ENCODE measurements around the gene SPATA33.
"Not testable (repeated sequence)": the region's sequence is repeated elsewhere in the genome, so short reads cannot be mapped to it uniquely, and the experiment has no call there.

The SPATA33 gene

DNA sequence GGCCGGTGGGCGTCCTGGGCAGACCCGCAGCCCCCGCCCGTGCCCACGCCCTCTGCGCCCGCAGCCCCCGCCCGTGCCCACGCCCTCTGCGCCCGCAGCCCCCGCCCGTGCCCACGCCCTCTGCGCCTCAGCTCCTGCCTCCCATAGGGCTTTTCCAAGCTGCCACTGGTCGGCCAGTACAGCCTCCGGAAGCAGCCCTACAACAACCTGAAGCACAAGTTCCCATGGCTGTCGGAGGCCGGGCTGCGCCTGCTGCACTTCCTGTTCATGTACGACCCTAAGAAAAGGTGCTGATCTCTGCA lies 37.1 kb downstream of the SPATA33 start:
- not testable (repeated sequence) for DNase-seq

DNA sequence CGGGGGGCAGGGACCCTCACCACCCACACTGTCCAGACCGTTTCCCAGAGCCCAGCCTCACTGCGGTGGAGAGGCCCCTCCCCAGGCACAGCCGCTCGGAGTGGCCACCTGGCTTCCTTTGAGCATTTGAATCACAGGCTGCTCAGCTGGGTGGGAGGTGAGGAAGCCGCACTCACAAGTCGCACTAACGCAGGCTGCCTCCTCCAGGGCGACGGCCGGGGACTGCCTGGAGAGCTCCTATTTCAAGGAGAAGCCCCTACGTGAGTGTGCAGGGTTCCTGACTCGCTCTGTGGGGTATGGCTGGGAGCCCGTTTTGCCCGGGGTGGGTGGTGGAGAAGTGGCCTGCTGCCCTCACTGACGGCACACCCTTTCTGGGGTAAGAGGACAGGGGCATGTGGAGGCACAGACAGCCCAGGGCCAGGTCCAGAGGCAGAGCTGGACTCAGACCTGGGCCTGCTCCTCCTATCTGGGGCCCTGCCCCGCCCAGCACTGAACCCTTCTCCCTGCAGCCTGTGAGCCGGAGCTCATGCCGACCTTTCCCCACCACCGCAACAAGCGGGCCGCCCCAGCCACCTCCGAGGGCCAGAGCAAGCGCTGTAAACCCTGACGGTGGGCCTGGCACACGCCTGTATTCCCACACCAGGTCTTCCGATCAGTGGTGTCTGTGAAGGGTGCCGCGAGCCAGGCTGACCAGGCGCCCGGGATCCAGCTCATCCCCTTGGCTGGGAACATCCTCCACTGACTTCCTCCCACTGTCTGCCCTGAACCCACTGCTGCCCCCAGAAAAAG lies 37.6 kb downstream of the SPATA33 start:
- no peak for DNase-seq

DNA sequence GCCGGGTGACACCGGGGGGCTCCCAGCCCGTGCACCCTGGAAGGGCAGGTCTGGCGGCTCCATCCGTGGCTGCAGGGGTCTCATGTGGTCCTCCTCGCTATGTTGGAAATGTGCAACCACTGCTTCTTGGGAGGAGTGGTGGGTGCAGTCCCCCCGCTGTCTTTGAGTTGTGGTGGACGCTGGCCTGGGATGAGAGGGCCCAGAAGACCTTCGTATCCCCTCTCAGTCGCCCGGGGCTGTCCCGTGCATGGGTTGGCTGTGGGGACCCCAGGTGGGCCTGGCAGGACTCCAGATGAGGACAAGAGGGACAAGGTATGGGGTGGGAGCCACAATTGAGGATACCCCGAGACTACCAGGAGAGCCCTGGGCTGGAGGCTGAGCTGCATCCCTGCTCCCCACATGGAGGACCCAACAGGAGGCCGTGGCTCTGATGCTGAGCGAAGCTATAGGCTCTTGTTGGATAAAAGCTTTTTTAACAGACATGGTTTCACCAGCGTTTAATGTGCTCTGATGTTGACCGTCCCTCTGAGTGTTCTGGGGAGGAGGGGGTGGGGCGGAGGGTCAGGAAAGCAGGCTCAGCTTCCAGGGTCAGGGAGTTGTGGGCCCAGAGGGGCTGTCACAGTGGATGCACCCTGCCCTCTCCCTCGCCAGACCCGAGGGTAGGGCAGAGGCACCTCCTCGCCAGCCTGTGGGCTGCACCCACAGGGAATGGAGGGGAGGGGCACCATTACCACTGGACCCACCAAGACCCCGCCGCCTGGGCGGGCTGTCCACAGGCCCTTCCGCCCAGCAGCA lies 38.4 kb downstream of the SPATA33 start:
- no peak for DNase-seq

- no peak for DNase-seq
Measured at GRCh38 chr16:89696670-89697128, 39.1 kb downstream of the SPATA33 start.

- DNase-seq, result no peak
Measured at GRCh38 chr16:89697161-89697615, 39.6 kb downstream of the SPATA33 start.

GRCh38 chr16:89697616-89698331 lies 40.1 kb downstream of the SPATA33 start:
- DNase-seq, result no peak

DNA sequence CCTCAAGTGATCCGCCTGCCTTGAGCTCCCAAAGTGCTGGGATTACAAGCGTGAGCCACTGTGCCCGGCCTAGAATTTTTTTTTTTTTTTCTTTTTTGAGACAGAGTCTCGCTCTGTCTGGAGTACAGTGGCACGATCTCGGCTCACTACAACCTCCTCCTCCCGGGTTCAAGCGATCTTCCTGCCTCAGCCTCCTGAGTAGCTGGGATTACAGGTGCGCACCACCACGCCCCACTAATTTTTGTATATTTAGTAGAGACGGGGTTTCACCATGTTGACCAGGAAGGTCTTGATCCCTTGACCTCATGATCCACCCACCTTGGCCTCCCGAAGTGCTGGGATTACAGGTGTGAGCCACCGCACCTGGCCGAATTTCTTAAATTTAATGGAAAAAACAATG lies 41.1 kb downstream of the SPATA33 start:
- not testable (repeated sequence) for DNase-seq

DNA sequence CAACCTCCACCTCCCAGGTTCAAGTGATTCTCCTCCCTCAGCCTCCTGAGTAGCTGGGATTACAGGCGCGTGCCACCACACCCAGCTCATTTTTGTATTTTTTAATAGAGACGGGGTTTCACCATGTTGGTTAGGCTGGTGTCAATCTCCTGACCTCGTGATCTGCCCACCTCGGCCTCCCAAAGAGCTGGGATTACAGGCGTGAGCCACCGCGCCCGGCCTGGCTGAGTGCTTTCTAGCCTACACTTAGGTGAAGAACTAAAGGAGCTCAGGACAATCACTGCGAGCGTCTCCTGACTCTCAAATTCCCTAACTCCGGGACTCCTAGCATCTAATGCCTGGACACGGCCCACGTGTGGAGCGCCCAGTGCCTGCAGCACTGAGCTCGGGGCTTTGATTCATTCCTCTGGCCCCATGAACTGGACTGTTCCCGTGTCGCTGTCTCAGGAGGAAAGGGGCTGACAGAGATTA lies 42.0 kb downstream of the SPATA33 start:
- not testable (repeated sequence) for DNase-seq

- peak; percentile 97 for DNase-seq
Measured at GRCh38 chr16:89700100-89700648, 42.5 kb downstream of the SPATA33 start.

GRCh38 chr16:89700649-89701424 lies 43.2 kb downstream of the SPATA33 start:
- DNase-seq, result no peak

DNA sequence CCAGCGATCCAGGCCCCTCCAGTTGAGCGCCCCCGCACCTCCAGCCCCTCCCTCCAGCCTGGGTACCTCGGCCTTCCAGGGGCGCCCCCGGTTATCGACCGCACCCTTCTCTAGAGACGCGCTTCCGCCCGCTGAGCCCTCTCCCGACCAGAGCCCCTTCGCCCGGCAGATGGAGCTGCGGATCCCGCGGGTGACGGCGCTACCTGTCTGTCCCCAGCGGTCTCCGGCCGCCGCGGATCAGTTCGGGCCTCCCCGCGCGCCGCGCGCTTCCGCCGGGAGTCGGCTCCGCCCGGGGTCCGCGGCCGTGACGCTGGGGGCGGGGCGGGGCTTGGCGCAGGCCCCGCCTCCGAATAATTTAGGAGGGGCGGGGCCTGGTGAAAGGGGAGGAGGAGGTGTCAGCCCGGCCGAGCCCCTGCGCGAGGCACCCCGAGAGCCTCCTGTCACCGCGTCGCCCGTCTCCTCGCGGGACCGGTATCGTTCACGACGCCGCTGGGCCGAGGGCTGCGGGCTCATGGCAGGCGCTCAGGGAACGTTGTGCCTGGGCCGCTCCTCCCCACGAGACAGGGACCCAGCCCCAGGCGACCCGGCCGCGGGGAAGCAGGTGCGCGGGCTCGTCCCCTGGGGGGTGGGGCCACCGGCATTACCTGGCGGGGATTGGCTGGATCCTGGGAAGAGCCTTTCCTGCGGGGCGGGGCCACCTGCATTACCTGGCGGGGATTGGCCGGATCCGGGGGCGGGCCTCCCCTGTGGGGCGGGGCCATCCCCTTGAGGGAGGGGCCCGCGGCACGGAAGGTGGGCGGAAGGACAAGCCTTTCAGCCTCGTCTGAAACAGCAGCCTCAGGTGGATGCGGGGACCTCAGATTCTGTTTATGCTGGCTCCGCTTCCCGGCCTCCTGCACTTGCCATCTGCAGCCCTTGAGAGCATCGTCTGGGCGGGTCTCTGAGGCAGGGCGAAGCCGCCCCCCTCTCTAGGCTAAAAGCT lies 44.1 kb downstream of the SPATA33 start, which contains the start of gene SPATA2L:
Gene SPATA2L (minus strand): TSS at position 281 of the 982 bp plus-strand sequence. CDS start 473 bp downstream, outside the sequence.
- DNase-seq, result peak; percentile 71

- no peak for DNase-seq
Measured at GRCh38 chr16:89704281-89704680, 46.6 kb downstream of the SPATA33 start.

DNA sequence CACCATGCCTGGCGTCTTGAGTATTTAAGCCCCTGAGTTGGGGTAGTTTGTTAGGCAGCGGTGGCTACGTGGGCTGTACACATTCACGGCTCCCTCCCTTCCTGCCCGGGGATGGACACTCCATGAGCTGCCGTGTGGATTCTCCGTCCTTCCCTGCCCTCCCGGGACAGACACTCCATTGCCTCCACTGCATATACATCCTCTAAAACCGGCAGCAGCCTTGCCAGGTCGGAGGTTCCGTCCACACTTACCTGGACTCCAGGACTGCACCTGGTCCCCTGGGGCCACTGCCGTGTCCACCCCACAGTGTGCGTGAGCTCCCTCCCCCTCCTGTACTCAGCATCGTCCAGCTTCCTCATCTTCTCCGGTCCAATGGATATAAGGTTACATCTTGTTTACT lies 47.4 kb downstream of the SPATA33 start:
- no peak for DNase-seq

- no peak for DNase-seq
Measured at GRCh38 chr16:89706518-89707260, 49.1 kb downstream of the SPATA33 start.

- DNase-seq, result no peak
Measured at GRCh38 chr16:89707695-89708094, 50.1 kb downstream of the SPATA33 start.

DNA sequence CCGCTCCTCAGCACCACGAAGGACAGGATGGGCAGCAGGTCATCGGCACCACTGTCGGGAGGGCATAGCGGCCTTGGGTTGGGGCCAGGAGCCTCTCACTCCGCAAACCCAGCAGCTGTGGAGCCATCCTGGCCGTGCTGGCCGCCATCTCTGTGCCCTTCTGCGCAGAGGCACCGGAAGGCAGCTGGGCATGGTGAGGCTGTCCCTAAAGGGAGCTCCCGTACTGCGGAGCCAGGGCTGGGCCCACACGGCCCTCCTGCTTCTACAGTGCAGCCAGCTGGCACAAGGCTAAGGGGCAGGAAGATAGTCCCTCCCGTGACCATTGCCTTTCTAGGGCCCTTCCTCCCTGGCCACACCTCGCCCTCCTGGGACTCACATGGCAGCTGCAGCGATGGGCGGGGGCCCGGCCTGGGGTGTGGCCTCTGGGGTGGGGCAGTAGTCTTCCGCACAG lies 50.9 kb downstream of the SPATA33 start:
- DNase-seq, result no peak

DNA sequence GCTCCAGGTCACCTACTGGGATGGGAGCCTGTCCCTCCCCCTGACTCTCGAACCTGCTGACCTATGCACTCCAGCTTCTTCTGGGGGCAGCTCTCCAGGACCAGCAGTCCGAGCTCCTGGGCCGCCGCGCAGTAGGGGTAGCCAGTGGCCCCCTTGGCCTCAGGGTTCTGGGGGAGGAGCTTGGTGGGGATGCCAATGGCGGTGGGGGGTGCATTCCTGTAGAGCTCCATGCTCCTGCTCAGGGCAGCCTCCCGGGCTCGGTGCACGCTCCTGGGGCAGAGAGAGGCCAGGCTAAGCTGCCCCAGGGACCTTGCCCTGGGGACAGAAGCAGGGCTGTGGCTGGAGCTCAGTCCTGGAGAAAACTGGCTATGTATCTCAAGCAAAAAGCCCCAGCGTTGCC lies 51.5 kb downstream of the SPATA33 start:
- no peak for DNase-seq

GRCh38 chr16:89709716-89710432 lies 52.2 kb downstream of the SPATA33 start:
- no peak for DNase-seq
